Stimulated activated CD4-positive, alpha-beta T cell treated with anti-CD3 and anti-CD28 coated beads, Interleukin-4, amount 100 ng/mL, for 24 hours (primary cell): ENCODE measurements around the gene CDH23.
"Not testable (repeated sequence)": the region's sequence is repeated elsewhere in the genome, so short reads cannot be mapped to it uniquely, and the experiment has no call there.

Experiments used
- DNase-seq: peaks from one replicate; pipeline ENCODE4 v3.0.0-alpha.2; 2020

CDH23 gene

GRCh38 chr10:71848325-71849275 lies 451.9 kb downstream of the CDH23 start:
- DNase-seq, result no peak

GRCh38 chr10:71849461-71849908 lies 452.8 kb downstream of the CDH23 start:
- no peak for DNase-seq

GRCh38 chr10:71850021-71850742 lies 453.5 kb downstream of the CDH23 start:
- no peak for DNase-seq

- peak; percentile 99 for DNase-seq
Observed at GRCh38 chr10:71850743-71851464, 454.2 kb downstream of the CDH23 start, which contains the start of gene PSAP. TSS of gene PSAP (minus strand) at chr10:71851251. CDS start at chr10:71851221, 30 bp downstream.

- not testable (repeated sequence) for DNase-seq
Observed at GRCh38 chr10:71851465-71852095, 454.9 kb downstream of the CDH23 start.

- DNase-seq, result no peak
Observed at GRCh38 chr10:71852355-71852937, 455.7 kb downstream of the CDH23 start.

- DNase-seq, result no peak
Observed at GRCh38 chr10:71854031-71854430, 457.3 kb downstream of the CDH23 start.

GRCh38 chr10:71856619-71857018 lies 459.9 kb downstream of the CDH23 start:
- DNase-seq, result no peak

GRCh38 chr10:71857934-71858890 lies 461.5 kb downstream of the CDH23 start:
- DNase-seq, result no peak

- peak; percentile 48 for DNase-seq
Observed at GRCh38 chr10:71860243-71861029, 463.7 kb downstream of the CDH23 start.

- DNase-seq, result no peak
Observed at GRCh38 chr10:71863203-71863602, 466.5 kb downstream of the CDH23 start.

GRCh38 chr10:71864911-71865361 lies 468.2 kb downstream of the CDH23 start:
- no peak for DNase-seq
